Posterior vena cava (tissue), 2 donors: ENCODE measurements around the gene LTBP2. TPM values are rescaled to one million over a fixed set of nuclear protein-coding genes. Genes with fewer than 3 reads are reported as not detected.

Experiments
- DNase-seq: peaks from one replicate; pipeline ENCODE4 v3.0.0-alpha.2; 2020; ENCODE audit warnings: low spot score
- intact Hi-C, 2 donors: fragments of 100-400 bp; cut with DNase I; formaldehyde crosslinking; loops; one replicate each; pipeline versions ENCODE4 v1.14.1 to v1.14.2; 2022 to 2023
- total RNA-seq, 2 donors: library from RNA; stranded (reverse); fragmentation: NEBNext Ultra II Directional; extraction: Animal tissue kit (Norgen Biotek cat#: 25700); gene quantifications; one replicate each; pipeline ENCODE4 v1.2.1, GENCODE V29; 2021
- donor health status: DM: yes; HTN: yes; CAD: no.
- donor health status: DM: yes; HTN: yes; CAD: no.

The LTBP2 gene
- total RNA-seq, 2 donors from 2014 or later: 141 to 168 TPM

DNA sequence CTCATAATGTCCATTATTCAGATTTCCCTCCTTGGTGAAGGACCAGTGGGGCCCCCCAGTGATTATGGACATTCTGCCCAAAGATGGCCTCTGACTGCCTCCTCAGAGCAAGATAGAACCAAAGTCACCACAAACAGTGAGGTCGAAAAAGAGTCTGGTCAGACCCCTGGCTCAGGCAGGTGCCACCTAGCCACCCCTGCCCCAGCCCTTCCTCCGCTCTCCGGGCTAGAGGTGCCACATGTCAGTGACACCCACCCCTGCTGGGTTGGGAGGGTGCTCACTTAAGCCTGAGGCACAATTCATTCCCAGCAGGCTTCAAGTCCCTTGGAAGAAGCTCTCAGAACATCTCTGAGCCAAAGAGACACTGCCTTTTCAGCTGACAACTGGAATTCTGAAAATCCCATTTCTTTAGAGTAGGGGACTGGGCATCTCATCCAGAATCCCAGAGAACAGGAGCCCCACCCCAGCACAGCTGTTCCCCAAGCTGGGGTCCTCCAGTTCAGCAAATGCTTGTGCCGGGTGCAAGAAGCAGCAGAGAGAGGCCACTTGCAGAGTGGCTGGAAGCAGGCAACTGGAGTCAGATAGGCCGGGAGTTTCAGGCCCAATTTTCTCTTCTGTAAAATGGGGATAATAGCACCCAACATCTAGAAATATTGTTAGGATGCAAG is 68.1 kb downstream of the LTBP2 start:
- intact Hi-C loops: no loop called here
- peak; percentile 56 for DNase-seq

DNA sequence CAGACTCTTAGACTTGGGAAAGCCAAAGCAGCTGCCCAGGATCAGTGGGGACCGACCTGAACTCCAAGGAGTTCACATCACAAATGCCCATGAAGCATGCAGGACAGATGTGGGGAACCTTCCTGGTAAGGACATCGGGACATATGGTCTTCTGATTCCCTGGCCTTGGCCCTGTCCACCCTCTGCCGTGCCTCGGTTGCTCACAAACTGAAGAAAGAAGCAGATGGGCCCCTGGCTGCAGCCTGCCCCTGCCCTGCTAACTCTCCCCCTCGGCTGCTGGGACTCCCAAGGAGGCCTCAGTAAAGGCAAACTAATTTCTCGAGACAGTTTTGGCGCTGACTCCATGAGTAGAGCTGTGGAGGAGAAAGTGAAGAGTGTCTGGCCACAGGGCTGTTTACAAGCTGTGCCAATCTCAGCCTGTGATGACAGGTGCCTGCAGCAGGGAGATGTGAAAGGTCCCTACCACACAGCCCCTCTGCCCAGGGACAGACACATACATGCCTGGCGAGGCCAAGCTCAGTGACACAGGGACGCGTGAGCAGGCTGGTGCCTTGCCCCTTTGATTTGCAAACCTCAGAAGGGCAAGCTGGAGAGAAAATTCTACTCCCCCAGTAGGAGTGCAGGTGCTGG is 69.9 kb downstream of the LTBP2 start:
- intact Hi-C loops: no loop called here
- DNase-seq: peak; percentile 44

DNA sequence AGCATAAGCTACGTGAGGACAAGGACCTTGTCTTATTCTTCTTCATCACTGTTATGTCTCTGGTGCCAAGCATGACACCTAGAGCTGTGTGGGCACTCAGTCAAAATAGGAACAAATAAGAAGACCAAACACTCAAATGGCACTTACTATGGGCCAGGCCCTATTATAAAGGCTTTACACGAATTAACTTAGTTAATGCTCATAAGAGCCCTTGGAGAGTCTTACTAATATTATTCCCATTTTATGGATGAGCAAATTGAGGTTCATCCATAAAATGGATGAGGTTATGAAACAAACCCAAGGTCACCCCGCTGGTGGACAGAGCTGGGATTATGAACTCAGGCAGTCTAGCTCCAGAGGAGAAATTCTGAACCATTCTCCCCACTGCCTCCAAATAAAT is 70.8 kb downstream of the LTBP2 start:
- peak; percentile 9 for DNase-seq
- intact Hi-C loops: no loop called here

DNA sequence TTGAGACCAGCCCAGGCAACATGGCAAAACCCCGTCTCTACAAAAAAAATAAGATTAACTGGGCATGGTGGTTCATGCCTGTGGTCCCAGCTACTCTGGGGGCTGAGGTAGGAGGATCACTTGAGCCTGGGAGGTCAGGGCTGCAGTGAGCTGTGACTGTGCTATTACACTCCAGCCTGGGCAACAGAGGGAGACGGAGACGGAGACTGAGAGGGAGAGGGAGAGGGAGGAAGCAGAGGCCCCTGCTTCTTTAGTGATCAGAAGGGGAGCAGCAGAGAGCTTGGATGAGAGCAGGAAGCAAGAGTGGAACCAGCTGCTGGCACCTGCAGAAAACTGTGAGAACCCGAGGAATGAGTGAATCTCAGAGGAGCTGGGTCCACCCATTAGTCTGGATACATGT is 72.5 kb downstream of the LTBP2 start:
- intact Hi-C loops: loop anchor here in 1 of 2 donors (5.0 kb wide), 1 partner anchor 1298 kb away; no protein-coding TSS in a partner anchor

DNA sequence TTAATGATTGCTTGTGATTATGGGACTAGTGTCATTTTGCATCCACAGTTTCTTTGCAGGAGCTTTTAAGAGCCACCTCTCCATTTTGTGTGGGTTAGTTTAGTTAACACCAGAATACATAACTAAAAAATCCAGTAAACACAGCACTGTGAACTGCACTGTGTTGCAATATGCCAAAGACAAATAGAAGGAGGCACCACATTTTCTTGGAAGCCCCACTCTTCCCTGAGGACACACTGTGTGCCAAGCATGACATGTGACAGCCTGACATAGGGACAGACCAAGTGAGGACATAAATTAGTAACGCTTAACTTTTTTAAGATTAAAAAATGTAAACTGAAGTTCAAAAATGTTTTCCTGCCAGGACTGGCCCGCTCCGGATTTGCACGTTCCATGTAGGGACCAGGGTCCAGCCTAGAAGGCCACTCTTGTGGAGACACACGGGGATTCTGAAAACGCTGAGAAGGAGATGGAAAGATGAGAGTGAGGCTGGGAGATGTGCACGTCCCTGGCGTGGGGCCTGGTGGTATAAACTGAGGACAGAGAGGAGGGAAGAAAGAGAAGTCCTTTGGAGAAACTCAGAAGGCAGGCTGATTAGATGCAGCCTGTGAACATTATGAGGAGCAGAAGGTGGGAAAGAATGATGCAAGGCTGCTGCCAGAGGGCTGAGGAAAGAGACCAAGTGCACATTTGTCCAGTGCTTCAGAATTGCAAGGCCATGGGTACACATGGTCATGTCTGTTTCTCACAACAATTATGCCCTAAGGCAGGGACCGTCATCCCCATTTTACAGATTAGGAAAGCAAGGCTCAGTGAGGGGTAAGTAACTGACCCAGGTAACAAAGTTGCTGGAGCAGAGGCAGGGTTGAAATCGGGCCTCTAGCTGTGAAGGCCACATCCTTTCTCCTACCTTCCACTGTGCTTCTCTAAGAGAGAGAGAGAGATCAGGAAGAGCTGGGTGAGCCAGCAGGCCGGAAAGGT is 73.3 kb downstream of the LTBP2 start:
- intact Hi-C loops: loop anchor here in 1 of 2 donors (5.0 kb wide), 1 partner anchor 1299 kb away; no protein-coding TSS in a partner anchor

More for the DNA sequence above, 72.5 kb downstream of the LTBP2 start:
- DNase-seq: no peak

DNA sequence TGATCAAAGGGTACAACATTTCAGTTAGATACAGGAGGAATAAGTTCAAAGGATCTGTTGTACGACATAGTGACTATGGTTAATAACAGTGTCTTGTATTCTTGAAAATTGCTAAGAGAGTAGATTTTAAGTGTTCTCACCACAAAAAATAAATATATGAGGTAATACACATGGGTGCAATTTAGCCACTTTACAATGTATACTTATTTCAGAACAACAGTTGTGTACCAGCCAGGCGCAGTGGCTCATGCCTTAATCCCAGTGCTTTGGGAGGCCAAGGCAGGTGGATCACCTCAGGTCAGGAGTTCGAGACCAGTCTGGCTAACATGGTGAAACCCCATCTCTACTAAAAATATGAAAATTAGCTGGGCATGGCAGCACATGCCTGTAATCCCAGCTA is 75.7 kb downstream of the LTBP2 start:
- DNase-seq: peak; percentile 40

More for the DNA sequence above, 73.3 kb downstream of the LTBP2 start:
- DNase-seq: peak; percentile 48

DNA sequence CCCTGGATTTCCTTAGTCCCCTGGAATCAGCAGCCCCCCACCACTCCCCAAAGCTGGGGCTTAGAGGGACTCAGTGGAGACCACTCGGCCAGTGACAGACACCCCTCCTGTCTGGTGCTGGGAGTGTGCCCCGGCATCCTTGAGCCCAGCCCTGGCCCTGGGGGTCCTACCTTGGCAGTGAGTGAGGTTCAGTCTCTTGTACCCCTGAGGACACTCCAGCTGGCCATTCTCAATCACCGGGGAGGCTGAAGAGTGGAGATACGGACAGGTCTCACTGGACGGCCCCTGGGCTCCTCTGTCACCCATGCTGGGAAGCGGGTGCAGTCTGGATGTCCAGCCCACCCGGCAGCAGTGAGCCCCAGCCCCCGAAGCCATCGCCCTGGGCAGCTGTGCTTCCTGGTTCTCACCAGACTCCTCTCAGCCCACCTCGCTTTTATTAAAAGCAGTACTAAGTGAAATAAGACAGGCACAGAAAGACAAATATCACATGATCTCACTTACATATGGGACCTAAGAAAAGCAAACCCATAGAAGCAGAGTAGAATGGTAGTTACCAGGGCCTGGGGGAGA is 76.2 kb downstream of the LTBP2 start:
- peak; percentile 73 for DNase-seq

More for the DNA sequence above, 75.7 kb downstream of the LTBP2 start:
- intact Hi-C loops: loop anchor here in 1 of 2 donors (5.0 kb wide), 1 partner anchor 1301 kb away; no protein-coding TSS in a partner anchor

DNA sequence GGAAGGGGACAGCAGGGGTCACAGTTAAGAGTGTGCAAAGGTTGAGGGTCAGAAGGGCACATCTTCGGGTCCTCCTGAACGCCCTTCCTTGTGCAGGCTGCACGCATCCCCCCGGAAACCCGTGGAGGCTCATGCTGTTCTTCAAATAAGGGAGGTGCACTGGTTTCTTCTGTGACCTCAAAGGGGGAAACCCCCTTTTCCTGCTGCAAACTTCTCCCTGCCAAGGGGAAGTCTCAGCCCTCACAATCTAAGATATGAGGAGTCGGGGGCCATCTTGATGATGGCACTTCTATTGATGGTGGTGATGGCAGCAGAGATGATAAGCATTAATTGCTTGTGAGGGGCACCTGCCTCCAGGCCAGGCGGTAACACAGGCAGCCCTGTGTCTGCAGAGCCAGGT is 78.5 kb downstream of the LTBP2 start:
- no peak for DNase-seq
- intact Hi-C loops: no loop called here

More for the DNA sequence above, 76.2 kb downstream of the LTBP2 start:
- intact Hi-C loops: loop anchor here in 1 of 2 donors (5.0 kb wide), 1 partner anchor 1301 kb away; no protein-coding TSS in a partner anchor

DNA sequence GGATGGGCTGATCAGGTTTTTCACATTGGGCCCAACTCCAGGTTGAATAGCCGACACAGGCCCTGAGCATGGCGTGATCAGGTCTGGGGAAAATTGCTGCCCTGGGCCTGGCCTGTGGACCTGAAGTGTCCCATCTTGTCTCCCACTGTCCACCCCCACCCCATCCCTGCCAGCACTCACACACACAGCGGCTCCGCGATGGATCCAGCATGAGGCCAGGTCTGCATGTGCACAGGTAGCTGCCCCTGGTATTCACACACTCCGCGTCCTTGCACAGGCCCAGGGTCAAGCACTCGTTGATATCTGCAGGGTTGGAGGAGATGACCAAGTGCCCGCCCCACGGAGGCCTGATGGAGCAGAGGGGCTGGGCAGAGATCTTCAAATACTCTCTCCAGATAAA is 79.8 kb downstream of the LTBP2 start:
- intact Hi-C loops: no loop called here
- no peak for DNase-seq

DNA sequence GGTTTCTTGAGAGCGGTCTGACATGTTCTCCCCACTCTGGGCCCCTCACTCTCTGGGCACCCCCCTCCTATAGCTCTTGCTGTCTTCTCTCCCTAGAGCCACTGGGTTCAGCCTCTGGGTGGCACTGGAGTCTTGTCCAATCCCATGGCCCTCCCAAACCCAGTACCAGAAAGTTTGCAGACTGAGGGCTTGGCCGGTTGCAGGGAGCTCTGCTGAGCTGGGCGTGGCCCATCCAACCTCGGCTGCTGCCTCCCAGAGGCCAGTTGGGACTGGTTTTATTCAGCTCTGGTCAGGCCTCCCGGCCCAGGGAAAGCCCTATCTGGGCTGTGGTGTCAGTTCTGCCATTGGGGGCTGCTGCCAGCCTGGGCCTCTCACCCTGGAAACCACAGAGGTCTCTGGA is 80.6 kb downstream of the LTBP2 start:
- intact Hi-C loops: no loop called here

DNA sequence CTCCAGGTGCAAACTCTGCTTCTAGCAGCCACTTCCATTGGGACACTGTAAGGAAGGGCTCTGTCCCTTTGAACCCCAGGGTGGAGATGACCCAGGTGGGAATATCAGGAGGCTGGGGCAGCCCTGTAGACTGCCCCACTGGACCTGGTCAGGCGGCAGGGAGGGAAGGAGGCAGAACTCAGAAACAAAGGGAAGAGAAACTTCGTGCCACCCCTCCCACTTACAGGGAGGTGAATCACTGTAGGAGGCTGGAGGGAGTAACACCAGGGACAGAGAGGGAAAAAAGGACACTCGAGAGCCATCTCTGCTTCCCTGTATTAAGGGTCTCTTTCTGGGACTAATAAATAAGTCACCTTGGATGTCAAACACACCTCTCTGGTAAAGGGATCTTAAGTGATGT is 81.0 kb downstream of the LTBP2 start:
- intact Hi-C loops: no loop called here
- no peak for DNase-seq

More for the DNA sequence above, 80.6 kb downstream of the LTBP2 start:
- peak; percentile 88 for DNase-seq

DNA sequence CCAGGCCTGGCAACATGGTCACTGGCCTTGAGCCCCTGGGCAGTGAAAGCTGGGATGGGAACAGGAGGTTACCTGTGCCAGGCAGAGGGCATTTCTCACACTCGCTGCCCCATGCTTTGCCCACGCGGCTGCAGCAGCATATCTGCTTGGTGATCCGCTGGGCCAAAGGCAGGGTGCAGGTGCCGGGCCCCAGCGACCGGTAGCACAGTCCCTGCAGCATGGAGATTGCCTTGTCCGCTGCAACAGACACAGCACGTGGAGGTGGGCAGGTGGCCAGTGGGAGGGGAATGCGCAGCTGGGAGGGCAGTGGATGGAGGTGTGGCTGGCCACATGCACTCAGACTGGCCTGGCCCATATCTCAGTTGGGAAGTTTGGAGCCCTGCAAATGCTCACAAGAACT is 83.2 kb downstream of the LTBP2 start:
- DNase-seq: no peak
- intact Hi-C loops: no loop called here

DNA sequence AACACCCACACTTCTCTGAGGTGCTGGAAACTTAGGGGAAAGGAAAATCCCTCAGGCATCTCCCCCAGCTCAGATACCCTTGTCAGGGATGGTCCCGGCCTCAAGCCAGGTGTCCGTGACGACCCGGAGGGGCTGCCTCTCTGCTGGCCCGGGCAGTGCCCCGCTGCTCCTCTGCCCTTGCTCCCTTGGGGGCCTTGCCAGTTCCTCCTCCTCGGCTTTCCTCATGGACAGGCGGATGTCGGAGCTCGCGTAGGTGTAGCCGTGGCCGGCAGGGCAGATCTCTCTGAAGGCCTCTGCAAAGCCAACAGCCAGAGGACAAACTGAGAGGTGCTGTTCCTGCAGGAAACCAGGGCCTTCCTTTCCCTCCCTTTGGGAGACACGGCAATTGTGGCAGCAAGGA is 83.6 kb downstream of the LTBP2 start:
- DNase-seq: no peak
- intact Hi-C loops: no loop called here

DNA sequence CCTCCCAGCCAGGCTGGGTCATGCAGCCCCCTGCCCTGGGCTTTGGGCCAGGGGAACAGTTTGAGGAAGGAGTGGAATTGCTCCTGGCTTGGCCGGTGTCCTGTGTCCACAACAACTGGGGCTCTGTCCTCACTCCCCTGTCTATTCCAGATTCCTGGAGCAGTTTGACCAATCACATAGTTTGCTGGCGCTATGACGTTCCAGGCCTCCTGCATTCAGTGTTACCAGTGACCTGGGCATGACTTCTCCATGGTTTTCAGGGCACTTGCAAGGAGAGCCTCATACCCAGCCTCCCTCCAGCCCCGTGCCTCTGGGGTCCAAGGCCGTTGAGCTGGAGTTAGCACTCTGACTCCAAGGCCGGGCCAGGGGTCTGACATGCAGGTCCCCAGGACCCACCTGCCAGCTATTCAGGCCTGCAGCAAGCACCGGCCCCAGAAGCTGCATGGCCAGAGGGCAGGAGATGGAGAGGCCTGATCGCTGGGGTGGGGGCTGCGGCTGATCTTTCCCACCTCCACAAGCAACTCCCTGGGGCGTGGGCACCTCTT is 84.2 kb downstream of the LTBP2 start:
- intact Hi-C loops: no loop called here
- DNase-seq: no peak

DNA sequence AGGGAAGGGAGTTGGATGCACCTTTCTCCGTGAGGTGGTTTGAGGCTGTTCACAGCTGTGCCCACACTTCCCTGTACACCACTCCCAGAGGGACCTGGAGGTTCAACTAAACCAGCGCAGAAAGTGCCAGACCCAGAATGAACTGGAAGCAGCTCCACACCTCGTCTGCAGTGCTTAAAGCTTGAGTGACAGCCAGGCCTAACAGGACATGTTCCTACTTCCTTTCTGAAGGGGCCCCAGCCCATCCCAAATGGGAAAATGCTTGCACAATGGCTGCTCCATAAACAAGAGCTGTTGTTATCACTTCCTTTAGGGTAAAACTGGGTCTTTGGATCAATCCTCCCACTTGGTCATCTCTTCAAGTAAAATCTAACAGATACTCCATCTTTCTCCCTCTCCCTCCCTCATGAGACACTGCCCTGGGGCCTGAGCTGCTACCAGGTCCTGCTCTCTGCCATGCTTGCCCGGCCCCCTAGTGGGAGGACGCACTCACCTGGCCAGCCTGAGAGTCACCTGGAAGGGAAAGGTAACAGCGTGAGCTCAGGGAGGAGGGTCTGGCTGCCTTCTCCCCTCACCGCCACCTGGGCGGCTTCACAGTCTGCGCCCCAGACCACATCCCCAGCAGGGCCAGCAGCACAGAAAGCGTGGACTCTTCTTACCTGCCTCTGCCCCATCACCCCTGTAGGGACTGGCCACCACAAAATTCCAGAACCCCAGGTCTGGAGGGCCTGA is 85.0 kb downstream of the LTBP2 start:
- intact Hi-C loops: no loop called here
- no peak for DNase-seq

DNA sequence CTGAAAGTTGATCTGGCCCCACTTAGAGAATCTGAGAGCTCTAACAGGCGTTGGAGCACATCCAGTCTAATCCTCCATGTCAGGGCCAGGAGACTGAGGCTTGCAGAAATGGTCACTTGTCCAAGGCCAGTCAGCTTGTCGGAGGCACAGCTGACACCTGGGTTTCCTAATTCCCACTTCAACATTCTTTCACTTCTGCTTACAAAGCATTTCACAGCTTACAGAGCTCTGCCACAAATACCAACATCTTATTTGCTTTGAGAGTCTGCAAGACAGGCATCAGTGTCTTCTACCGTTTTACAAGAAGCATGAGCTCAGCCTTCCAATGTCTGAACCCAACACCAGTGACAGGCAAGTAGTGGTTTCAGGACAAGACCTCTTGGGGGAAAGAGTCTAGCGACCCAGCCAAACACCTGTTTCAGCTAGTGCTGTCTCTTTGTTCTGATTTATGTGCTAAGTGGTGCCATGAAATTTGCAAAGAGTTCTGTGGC is 86.6 kb downstream of the LTBP2 start:
- DNase-seq: no peak
- intact Hi-C loops: no loop called here

DNA sequence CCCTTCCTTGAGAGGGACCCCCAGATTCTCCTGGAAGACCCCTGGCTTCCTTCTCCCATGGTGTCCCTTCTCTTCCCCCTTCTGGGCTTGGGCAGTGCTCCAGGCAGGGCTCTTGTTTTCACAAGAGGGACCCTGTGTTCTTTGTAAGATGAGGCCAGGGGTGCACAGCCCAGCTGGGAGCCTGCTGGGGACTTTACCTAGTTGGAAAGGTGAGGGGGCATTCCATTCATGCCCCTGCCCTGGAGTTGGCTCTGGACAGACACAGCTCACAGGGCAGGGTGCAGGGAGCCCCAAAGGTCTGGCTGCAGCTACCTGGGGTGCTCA is 87.3 kb downstream of the LTBP2 start:
- DNase-seq: no peak
- intact Hi-C loops: no loop called here

DNA sequence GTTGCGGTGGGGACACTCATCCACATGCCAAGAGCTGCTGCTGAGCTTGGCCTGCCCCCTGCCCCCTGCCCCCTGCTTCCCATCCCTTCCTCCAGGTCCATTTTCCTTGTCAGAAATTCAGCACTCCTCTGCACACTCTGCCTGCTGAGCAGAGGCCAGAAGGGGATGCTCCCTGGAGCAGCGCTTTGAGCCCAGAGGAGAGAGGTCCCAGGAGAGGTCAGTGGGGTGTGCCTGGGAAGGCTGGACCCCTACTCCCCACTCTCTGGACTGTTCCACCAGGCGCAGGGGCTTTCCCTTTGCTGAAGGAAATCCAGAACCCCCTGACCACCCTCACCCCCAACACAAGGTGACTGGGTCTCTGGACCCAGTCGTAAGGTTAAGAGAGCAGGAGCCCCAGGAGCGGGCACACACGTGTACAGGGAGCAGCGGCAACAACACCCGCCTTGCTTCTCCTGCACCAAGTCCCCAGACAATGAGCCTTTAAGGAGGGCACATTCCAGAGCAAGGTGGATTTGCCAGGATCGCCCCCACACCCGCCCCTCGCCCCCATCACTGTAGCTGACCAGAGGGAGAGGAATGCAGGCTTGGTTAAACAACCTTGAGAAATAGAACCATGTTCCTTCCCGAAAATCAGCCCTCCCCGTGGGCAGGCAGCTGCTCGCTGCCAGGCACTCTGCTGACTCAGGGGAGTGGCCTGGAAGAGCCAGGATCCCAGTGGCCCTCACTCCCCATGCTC is 87.8 kb downstream of the LTBP2 start:
- DNase-seq: no peak
- intact Hi-C loops: no loop called here
